ENCODE results near the gene KCTD5. TPM values are rescaled to one million over a fixed set of nuclear protein-coding genes. Genes with fewer than 3 reads are reported as not detected.
A peak's percentile ranks its signal among the peaks of the same experiment; 100 is the strongest.
"Not testable (repeated sequence)": the region's sequence is repeated elsewhere in the genome, so short reads cannot be mapped to it uniquely, and the experiment has no call there.

The KCTD5 gene
- total and polyA plus RNA-seq, 9 of the 15 experiments (the other 6 are each of a cell fraction or from before 2014, with no cell fraction given), result 0.73 to 58.3 (median 32.3) TPM

DNA sequence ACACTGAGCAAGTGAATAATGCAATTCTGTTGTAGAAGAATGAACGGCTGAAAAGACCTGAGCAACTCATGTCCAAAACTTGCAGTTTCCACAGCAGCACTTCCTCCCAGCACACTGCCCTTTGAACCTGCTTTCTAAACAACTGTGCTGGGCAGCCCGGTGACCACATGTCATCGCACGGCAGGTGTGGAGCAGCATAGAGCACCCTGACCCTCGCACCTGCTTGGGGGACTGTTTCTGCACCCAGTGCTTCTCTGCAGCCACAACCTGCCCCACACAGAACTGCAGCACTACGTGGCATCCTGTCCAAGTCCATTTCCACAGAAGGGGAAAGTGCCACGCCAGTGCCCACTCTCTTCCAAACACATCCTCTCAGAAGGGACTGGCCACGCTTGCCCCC lies 22.8 kb upstream of the KCTD5 start:
- ATAC-seq; H4K20me1 ChIP-seq (replicated peaks; ENCODE audit: control insufficient read depth, insufficient read depth, low read length); H3K9me1 ChIP-seq (ENCODE audit: control insufficient read depth, insufficient read depth, low read length); BruUV-seq (replicated peaks); H3K4me3 ChIP-seq; H3K36me3 ChIP-seq (ENCODE audit: control insufficient read depth, insufficient read depth, low read length); DNase-seq (ENCODE audit: extremely low read depth in 1 of 4, low spot score in 3 of 4); H3K4me2 ChIP-seq (ENCODE audit: insufficient read depth, low read length); CTCF ChIA-PET (ENCODE audit: low intra/inter-chr PET ratio); H3K9ac ChIP-seq (ENCODE audit: insufficient read depth in 1 of 2, low read depth in 2 of 2, low read length in 2 of 2); POLR2A ChIA-PET; H3K27me3 ChIP-seq (ENCODE audit: control insufficient read depth in 2 of 2, insufficient read depth in 2 of 2, low read length in 2 of 2); H3K27ac ChIP-seq (ENCODE audit: extremely low read depth, low read depth, low read length); H2AFZ ChIP-seq (ENCODE audit: low read depth, low read length); intact Hi-C loops (cut with micrococcal nuclease); FAIRE-seq; H3K9me3 ChIP-seq (replicated peaks; ENCODE audit: control insufficient read depth, insufficient read depth, low read depth, low read length); H3K79me2 ChIP-seq (ENCODE audit: control insufficient read depth, insufficient read depth, low read length): not testable (repeated sequence)
- H3K4me1 ChIP-seq (replicated peaks in 1 of 2; ENCODE audit: control insufficient read depth in 2 of 2, insufficient read depth in 2 of 2, low read length in 2 of 2), result peaks cover 0 to 16% of the 10 kb centered on the region in 2 experiments; a peak in 3 of 5 replicates
- TF ChIP-seq POLR2G (IDR thresholded peaks at IDR 0.05; ENCODE audit: low read depth, low read length), result peak; percentile 48; the same call in 1 of the 2 replicates
- in situ Hi-C loops (cut with MboI), result loop anchor here (5.0 kb wide), 1 partner anchor 117 kb away; no protein-coding TSS in a partner anchor
- WGBS (ENCODE audit: insufficient coverage, low coverage, missing lambda C conversion rate), result 40% methylated on average over 5 of the region's 8 CpGs

DNA sequence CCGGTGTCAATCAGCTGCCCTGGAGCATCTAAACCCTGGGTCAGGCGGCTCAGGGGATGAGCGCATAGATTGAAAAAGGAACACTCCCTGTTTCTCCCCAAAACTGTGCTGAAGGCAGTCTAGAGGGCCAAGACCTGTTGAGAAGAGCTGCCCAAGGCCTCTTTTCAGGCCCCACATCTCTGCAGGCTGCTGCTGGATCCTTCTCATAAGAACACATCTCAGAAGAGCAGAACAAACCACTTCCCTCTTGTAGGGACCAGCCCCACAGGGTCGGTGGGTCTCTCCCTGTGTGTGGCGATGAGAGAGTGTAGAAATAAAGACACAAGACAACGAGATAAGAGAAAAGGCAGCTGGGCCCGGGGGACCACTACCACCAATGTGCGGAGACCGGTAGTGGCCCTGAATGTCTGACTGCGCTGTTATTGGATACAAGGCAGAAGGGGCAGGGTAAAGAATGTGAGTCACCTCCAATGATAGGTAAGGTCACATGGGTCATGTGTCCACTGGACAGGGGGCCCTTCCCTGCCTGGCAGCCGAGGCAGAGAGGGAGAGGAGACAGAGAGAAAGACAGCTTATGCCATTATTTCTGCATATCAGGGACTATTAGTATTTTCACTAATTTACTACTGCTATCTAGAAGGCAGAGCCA lies 22.2 kb upstream of the KCTD5 start:
- H3K27me3 ChIP-seq (ENCODE audit: control insufficient read depth in 2 of 2, insufficient read depth in 2 of 2, low read length in 2 of 2); H3K79me2 ChIP-seq (ENCODE audit: control insufficient read depth, insufficient read depth, low read length); DNase-seq (ENCODE audit: extremely low read depth in 1 of 4, low spot score in 3 of 4); H3K4me3 ChIP-seq; H2AFZ ChIP-seq (ENCODE audit: low read depth, low read length); H3K9me3 ChIP-seq (replicated peaks; ENCODE audit: control insufficient read depth, insufficient read depth, low read depth, low read length); H4K20me1 ChIP-seq (replicated peaks; ENCODE audit: control insufficient read depth, insufficient read depth, low read length); POLR2A ChIA-PET; H3K9ac ChIP-seq (ENCODE audit: insufficient read depth in 1 of 2, low read depth in 2 of 2, low read length in 2 of 2); H3K9me1 ChIP-seq (ENCODE audit: control insufficient read depth, insufficient read depth, low read length); H3K27ac ChIP-seq (ENCODE audit: extremely low read depth, low read depth, low read length); H3K4me2 ChIP-seq (ENCODE audit: insufficient read depth, low read length); CTCF ChIA-PET (ENCODE audit: low intra/inter-chr PET ratio); BruUV-seq (replicated peaks); in situ Hi-C loops (cut with MboI); H3K36me3 ChIP-seq (ENCODE audit: control insufficient read depth, insufficient read depth, low read length); FAIRE-seq; intact Hi-C loops (cut with micrococcal nuclease); ATAC-seq: not testable (repeated sequence)
- WGBS (ENCODE audit: insufficient coverage, low coverage, missing lambda C conversion rate), result 50% methylated on average over 7 of the region's 11 CpGs
- H3K4me1 ChIP-seq (replicated peaks in 1 of 2; ENCODE audit: control insufficient read depth in 2 of 2, insufficient read depth in 2 of 2, low read length in 2 of 2), result peaks cover 0 to 21% of the 10 kb centered on the region in 2 experiments; a peak in 3 of 5 replicates
